Mucosa of rectum (tissue), 2 donors: ENCODE results near the gene ASIP.
"Not testable (repeated sequence)": the region's sequence is repeated elsewhere in the genome, so short reads cannot be mapped to it uniquely, and the experiment has no call there.

Experiments
- H3K27ac ChIP-seq, 2 donors: one replicate each; pipeline ENCODE4 v1.7.0; 2013; ENCODE audit warnings: inconsistent platforms in 2 of 2, low read depth in 2 of 2, low read length in 2 of 2
- H3K27me3 ChIP-seq, 2 donors: one replicate each; pipeline ENCODE4 v1.7.0; 2013; ENCODE audit warnings: low read length in 2 of 2; ENCODE audit not compliant: control insufficient read depth in 2 of 2, insufficient read depth in 2 of 2
- H3K36me3 ChIP-seq, 2 donors: one replicate each; pipeline ENCODE4 v1.7.0; 2013; ENCODE audit warnings: low read length in 2 of 2; ENCODE audit not compliant: control insufficient read depth in 2 of 2, insufficient read depth in 2 of 2
- H3K4me1 ChIP-seq, 2 donors: one replicate each; pipeline ENCODE4 v1.7.0; 2013; ENCODE audit warnings: low read length in 2 of 2, mild to moderate bottlenecking in 1 of 2; ENCODE audit not compliant: control insufficient read depth in 2 of 2, insufficient read depth in 2 of 2
- H3K4me3 ChIP-seq, 2 donors: one replicate each; pipeline ENCODE4 v1.7.0; 2013; ENCODE audit warnings: low read length in 2 of 2
- H3K9ac ChIP-seq, 2 donors: one replicate each; pipeline ENCODE4 v1.7.0; 2013; ENCODE audit warnings: low read length in 2 of 2, low read depth in 1 of 2, mild to moderate bottlenecking in 1 of 2
- H3K9me3 ChIP-seq, 2 donors: one replicate each; pipeline ENCODE4 v1.7.0; 2013; ENCODE audit warnings: low read length in 2 of 2; ENCODE audit not compliant: control insufficient read depth in 2 of 2
- donor health status: healthy.
- donor health status: Normal muscosa, but diverticular disease.

Gene ASIP

DNA sequence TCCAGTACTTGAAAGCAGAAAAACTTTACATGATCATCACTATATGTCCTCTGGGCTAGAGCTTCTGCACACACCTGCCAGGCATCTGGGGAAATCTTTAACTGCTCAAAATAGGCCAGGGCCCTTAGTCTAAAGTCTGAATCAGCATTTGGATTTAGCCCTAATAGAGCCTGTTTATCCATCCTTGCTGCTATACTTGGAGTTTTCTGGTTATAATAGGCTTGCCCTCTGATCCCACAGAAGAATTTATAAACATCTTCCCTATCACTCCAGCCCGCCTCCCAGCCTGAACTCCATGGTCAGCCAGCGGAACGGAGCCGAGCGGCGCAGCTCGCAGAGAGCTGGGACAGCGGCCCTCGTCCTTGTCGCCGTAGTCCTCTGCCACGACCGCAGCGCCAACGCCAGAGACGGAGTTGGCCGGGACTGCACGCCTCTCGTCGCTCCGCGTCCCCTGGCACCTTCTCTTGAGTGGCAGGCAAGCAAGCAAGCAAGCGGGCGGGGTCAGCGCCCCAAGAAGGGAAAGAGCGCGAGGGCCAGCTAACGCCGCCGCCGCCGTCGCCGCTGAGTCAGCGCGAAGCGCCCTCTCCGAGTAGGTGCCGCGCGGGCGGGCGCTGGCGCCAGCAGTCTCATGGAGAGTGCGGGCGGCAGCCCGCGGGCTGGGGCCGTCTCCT lies 25.4 kb upstream of the ASIP start:
- H3K4me3 ChIP-seq, result peak overlapping the region; percentile 66 to 69
- no peaks in the 10 kb centered on the region for H3K9me3 ChIP-seq
- peaks cover 0 to 4% of the 10 kb centered on the region in 2 donors for H3K4me1 ChIP-seq
- H3K27ac ChIP-seq, result peak overlapping the region; percentile 23 to 55
- peak overlapping the region in 1 of 2 donors; percentile 38 for H3K9ac ChIP-seq
- H3K27me3 ChIP-seq, result no peaks in the 10 kb centered on the region
- H3K36me3 ChIP-seq, result no peaks in the 10 kb centered on the region

- H3K4me3 ChIP-seq, result peak overlapping the region; percentile 44 to 69
- H3K9ac ChIP-seq, result peak overlapping the region in 1 of 2 donors; percentile 38
- no peaks in the 10 kb centered on the region for H3K27me3 ChIP-seq
- no peaks in the 10 kb centered on the region for H3K36me3 ChIP-seq
- peaks cover 0 to 4% of the 10 kb centered on the region in 2 donors for H3K4me1 ChIP-seq
- H3K27ac ChIP-seq, result no peak overlapping the region
- H3K9me3 ChIP-seq, result no peaks in the 10 kb centered on the region
Measured at GRCh38 chr20:34216382-34216742, 24.9 kb upstream of the ASIP start.

- H3K36me3 ChIP-seq, result no peaks in the 10 kb centered on the region
- no peak overlapping the region for H3K4me3 ChIP-seq
- H3K27me3 ChIP-seq, result no peaks in the 10 kb centered on the region
- H3K27ac ChIP-seq, result no peak overlapping the region
- peaks cover 0 to 3% of the 10 kb centered on the region in 2 donors for H3K4me1 ChIP-seq
- no peaks in the 10 kb centered on the region for H3K9me3 ChIP-seq
- H3K9ac ChIP-seq, result no peak overlapping the region
Measured at GRCh38 chr20:34220561-34220960, 20.7 kb upstream of the ASIP start.

GRCh38 chr20:34222208-34222607 lies 19.0 kb upstream of the ASIP start:
- no peaks in the 10 kb centered on the region for H3K27me3 ChIP-seq
- H3K36me3 ChIP-seq, result no peaks in the 10 kb centered on the region
- H3K4me3 ChIP-seq, result no peak overlapping the region
- H3K9me3 ChIP-seq, result no peaks in the 10 kb centered on the region
- H3K27ac ChIP-seq, result no peak overlapping the region
- no peaks in the 10 kb centered on the region for H3K4me1 ChIP-seq
- H3K9ac ChIP-seq, result no peak overlapping the region

- not testable (repeated sequence) for H3K9me3 ChIP-seq, H3K4me1 ChIP-seq, H3K9ac ChIP-seq
Measured at GRCh38 chr20:34224251-34224650, 17.0 kb upstream of the ASIP start.

GRCh38 chr20:34231634-34232033 lies 9.6 kb upstream of the ASIP start:
- no peak overlapping the region for H3K4me3 ChIP-seq
- H3K9me3 ChIP-seq, result no peaks in the 10 kb centered on the region
- no peaks in the 10 kb centered on the region for H3K36me3 ChIP-seq
- no peak overlapping the region for H3K9ac ChIP-seq
- no peaks in the 10 kb centered on the region for H3K4me1 ChIP-seq
- no peak overlapping the region for H3K27ac ChIP-seq
- no peaks in the 10 kb centered on the region for H3K27me3 ChIP-seq

More at GRCh38 chr20:34224251-34224650, 17.0 kb upstream of the ASIP start:
- H3K27me3 ChIP-seq, H3K36me3 ChIP-seq, H3K4me3 ChIP-seq, H3K27ac ChIP-seq: not testable (repeated sequence)

- Histone ChIP-seq H3K27me3 (no peaks in the 10 kb centered on the region), H3K9me3 (peaks cover 0 to 3% of the 10 kb centered on the region in 2 donors), H3K36me3 (no peaks in the 10 kb centered on the region), H3K27ac (no peak overlapping the region), H3K4me1 (no peaks in the 10 kb centered on the region), H3K9ac (no peak overlapping the region), H3K4me3 (no peak overlapping the region)
Measured at GRCh38 chr20:34232494-34233087, 8.6 kb upstream of the ASIP start.

DNA sequence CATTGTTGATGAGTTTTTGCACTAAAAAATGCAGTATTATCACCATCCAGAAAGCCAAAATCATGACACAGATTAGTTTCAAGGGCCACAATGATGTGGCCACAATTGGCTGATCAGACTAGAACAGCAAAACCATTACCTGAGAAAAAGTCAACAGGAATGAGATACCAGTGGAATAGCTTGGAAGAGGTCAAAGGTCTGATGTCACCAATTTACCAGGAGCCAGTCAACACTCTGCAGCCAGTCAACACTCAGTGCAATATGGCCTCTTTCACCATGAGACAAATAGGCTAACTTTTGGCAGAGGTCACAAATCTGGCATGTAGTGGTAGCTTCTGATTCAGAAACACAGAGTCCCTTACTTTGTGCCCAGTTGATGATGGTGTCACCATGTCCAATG lies 7.5 kb upstream of the ASIP start:
- Histone ChIP-seq H3K4me1 (no peaks in the 10 kb centered on the region), H3K27ac (no peak overlapping the region), H3K9me3 (peaks cover 0 to 3% of the 10 kb centered on the region in 2 donors)

DNA sequence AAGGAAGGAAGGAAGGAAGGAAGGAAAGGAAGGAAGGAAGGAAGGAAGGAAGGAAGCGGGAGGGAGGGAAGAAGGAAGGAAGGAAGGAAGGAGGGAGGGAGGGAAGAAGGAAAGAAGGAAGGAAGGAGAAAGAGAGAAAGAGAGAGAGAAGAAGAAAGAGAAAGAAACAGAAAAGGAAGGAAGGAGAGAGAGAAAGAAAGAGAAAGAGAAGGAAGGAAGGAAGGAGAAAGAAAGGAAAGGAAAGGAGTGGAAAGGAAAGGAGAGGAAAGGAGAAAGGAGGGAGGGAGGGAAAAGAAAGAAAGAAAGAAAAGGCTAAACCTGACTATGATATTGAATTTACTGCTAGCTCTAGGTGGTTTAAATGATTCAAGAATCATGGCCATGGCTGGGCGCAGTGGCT lies 5.3 kb upstream of the ASIP start:
- no peaks in the 10 kb centered on the region for H3K4me1 ChIP-seq
- H3K4me3 ChIP-seq, result no peak overlapping the region
- no peak overlapping the region for H3K27ac ChIP-seq
- H3K36me3 ChIP-seq, result no peaks in the 10 kb centered on the region
- no peak overlapping the region for H3K9ac ChIP-seq
- peaks cover 0 to 3% of the 10 kb centered on the region in 2 donors for H3K9me3 ChIP-seq
- no peaks in the 10 kb centered on the region for H3K27me3 ChIP-seq

More for the DNA sequence above, 7.5 kb upstream of the ASIP start:
- no peaks in the 10 kb centered on the region for H3K27me3 ChIP-seq
- no peak overlapping the region for H3K4me3 ChIP-seq
- H3K9ac ChIP-seq, result no peak overlapping the region
- no peaks in the 10 kb centered on the region for H3K36me3 ChIP-seq

DNA sequence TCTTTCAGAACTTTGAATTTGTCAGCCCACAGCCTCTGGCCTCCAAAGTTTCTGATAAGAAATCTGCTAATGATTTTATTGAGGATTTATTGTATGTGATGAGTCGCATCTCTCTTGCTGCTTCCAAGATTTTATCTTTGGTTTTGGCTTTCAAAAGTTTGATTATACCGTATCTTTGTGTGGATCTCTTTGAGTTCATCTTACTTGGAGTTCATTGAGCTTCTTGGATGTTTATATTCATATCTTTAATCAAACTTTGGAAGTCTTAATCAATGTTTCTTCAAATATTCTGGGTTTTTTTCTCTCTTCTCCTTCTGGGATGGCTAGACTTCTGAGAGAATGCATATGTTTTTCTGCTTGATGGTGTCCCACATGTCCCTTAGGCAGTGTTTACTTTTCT lies 3.3 kb upstream of the ASIP start:
- Histone ChIP-seq H3K36me3 (no peaks in the 10 kb centered on the region), H3K27me3 (no peaks in the 10 kb centered on the region), H3K4me3 (no peak overlapping the region), H3K9me3 (peaks cover 0 to 3% of the 10 kb centered on the region in 2 donors), H3K27ac (no peak overlapping the region), H3K4me1 (no peaks in the 10 kb centered on the region), H3K9ac (no peak overlapping the region)
